MV-4-11 (cell line): ENCODE measurements around the gene TPBGL.
"Not testable (repeated sequence)": the region's sequence is repeated elsewhere in the genome, so short reads cannot be mapped to it uniquely, and the experiment has no call there.

ENCODE experiments used
- DNase-seq: peaks from one replicate; lab custom pipeline; 2025; lab: John Stamatoyannopoulos, UW

The TPBGL gene

DNA sequence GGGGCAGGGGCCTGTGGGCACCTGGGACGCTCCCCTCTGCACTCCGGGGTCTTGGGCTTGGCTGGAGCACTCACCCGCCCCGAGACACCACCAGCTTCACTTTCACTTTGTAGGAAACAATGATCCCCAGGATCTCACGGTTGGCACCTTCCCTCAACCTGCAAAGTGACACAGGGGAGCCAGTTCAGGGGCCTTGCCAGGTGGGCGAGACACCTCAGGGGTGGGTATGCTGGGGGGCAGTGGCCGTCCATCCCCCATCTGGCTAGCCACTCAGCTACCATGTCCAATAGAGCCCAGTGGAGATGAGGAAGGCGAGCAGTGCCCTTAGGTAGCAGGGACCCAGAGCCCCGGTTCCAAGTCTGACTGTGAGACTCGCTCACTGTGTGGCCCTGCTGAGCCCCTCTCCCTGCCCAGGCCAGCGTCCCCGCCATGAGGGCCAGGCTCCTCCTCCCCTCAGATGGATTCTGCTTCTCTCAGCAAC is 32.3 kb downstream of the TPBGL start:
- DNase-seq, result no peak

DNA sequence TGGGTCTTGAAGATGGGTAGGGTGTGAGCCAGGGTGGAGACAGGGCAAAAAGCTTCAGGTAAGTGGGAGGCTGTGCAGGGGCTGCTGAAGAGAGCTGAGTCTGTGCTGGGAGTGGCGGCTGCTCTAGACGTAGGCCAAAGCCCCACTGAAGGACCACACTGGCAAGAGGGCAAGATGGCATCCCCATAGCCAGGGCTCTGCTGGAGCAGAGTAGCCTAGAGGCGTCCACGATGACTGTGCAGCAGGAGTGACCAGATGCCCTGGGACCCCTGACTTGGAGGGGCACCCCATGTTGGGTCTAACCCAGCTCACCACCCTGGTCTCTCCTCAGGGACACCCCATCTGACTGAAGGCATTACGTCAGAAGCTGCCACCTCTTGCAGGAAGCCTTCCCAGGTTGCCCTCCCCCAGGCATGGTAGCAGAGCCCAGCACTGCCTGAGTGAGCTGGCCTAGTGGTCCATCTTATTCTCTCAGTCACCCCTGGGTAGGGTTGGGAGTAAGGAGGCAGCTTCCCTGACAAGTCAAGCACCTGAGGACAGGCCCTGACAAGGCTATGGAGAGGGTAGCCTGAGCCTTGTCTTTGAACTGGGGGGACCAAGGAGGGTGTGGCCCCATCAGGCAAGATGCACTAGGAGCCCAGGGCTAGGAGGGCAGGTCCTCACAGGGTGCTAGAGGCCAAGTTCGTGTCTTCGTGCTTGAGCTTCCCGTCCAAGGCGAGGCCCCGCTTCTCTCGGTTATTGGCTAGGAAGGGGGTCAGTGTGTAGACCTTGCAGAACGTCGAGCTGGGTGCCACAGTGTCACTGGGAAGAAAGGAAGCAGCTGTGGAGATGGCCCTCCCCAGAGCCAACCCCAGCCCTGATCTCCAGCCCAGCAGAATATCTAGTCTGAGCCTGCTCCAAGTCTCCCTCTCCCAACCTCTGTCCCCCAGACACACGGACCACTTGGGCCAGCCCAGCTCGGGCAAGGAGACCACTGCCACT is 33.1 kb downstream of the TPBGL start:
- DNase-seq, result no peak

DNA sequence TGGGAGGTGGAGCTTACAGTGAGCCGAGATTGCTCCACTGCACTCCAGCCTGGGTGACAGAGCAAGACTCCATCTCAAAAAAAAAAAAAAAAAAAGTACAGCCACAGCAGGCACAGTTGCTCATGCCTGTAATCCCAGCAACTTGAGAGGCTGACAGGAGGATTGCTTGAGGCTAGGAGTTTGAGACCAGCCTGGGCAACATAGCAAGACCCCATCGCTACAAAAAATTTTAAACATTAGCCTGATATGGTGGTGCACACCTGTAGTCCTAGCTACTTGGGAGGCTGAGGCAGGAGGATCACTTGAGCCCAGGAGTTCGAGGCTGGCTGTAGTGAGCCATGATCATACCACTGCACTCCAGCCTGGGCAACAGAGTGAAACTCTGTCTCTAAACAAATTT is 34.1 kb downstream of the TPBGL start:
- DNase-seq, result not testable (repeated sequence)

- no peak for DNase-seq
Measured at GRCh38 chr11:75275581-75275980, 35.0 kb downstream of the TPBGL start.

- DNase-seq, result no peak
Measured at GRCh38 chr11:75276186-75276585, 35.6 kb downstream of the TPBGL start.

GRCh38 chr11:75276686-75277085 is 36.1 kb downstream of the TPBGL start:
- DNase-seq, result no peak

GRCh38 chr11:75277211-75277805 is 36.7 kb downstream of the TPBGL start:
- DNase-seq, result no peak

DNA sequence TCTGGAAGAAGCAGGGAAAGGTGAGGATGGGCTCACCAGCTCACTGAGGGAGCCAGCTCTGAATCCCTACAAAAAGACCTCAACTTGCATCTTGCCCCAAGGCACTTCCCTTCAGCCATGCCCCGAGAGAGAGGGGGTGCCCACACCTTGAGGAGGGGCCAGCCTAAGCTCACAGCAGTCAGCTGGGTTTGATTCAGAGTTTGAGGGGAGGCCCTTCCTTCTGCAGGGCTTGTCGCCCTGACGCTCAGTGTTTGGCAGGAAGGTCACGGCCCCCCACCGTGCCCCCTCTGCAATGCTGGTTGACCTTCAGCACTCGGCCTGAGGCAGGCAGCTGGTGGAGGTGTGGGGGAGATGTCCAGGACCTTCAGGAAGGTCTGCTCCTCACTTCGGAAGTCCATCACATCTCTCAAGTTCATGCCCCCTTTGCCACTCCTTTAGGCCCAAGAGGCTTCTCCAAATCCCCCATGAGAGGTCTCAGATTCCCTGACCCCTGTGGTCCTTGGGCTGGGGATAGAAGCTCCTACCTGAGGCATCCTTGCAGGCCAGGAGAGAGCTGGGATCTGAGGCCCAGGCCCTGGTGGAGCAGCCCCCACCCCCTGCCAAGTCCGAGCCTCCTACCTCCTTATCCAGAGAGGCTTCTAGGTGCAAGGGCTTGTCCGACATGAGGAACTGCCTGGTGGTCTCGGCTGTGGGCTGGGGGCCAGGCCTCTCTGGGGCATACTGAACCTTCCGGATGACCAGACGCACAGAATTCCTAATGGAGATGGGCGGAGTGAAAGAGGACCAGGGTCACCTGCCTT is 37.6 kb downstream of the TPBGL start:
- no peak for DNase-seq

GRCh38 chr11:75279273-75279672 is 38.7 kb downstream of the TPBGL start:
- DNase-seq, result no peak

GRCh38 chr11:75280227-75280701 is 39.7 kb downstream of the TPBGL start:
- DNase-seq, result peak; percentile 56

DNA sequence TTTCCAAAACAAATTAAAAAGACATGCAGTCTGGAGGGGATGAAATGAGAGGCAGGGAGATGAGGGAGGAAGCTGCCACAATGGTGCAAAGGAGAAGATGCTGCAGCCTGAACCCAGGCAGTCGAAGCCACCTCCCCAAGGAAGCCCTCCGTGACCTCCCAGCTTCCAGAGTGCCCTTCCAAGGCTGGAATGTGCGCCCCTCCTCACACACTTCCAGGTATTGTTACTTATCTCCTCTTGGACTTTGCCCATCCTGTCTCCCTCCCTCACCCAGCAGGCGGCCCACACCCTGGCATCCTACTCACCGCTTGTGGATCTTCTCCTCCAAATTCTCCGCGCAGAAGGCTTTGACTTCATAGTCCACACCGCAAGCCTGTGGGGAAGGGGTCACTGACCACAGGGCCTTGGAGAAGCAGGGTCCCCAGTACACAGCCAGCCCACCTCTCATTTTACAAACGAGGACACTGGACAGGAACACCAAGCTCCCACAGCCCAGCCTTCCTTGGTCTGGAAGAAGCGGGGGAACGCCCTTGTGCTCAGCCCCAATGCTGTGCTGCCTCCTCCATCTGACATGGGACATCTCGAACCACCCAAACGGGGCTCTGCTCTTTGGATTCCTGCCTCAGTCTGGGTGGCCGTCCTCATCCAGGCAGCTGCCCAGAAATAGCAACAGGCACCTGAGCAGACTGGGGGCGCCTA is 40.3 kb downstream of the TPBGL start:
- DNase-seq, result no peak

DNA sequence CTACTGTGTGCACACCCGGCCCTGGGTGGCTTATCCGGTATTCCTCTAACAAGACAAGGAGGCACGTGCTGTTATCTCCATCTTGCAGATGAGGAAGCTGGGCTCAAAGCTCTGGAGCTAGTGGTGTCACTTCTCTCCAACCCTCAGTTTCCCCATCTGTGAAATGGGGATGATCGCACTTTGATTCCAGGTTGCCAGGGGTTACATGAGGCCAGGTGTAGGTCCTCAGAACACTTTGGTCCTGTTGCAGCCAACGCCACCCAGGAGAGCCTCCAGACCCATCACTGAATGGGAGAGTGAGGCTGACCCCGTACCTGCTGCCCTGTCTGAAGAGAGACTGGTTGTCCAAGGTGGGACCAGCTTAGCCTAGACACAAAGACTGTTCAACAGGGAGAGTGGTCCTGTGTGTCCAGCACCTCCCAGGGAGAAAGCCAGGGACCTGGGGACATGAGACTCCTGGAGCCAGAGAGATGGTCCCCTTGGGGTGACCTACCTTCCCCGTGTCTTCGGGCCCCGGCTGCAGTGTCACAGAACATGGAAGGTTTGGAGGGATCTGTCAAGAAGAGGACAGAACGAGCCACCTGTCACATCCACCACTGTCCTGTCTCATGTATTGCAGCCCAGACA is 41.0 kb downstream of the TPBGL start:
- DNase-seq, result no peak

DNA sequence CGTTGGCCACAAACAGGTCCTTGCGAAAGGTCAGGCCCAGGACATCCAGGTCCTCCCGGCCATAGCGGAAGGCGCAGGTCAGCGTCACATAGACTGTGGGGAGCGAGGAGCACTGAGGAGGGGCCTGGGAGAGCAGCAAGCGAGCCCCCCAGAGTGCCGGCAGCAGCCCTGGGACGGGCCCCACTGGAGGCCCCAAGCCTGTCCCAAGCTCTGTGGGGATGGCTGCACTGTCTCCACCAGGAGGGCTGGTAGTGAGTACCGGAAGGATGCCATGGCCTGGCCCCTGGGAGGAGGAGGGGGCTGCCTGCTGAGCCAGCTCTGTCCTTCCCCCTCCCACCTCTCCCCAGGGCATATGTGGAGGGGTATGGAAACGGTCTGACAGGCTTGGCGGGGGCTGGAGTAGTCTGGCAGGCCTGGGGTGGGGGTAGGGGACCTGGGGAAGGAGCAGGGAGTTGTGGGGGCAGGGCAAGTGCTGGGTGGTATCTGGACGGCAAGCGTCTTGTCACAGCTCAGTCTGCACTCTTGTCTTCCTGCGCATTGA is 42.9 kb downstream of the TPBGL start:
- no peak for DNase-seq

DNA sequence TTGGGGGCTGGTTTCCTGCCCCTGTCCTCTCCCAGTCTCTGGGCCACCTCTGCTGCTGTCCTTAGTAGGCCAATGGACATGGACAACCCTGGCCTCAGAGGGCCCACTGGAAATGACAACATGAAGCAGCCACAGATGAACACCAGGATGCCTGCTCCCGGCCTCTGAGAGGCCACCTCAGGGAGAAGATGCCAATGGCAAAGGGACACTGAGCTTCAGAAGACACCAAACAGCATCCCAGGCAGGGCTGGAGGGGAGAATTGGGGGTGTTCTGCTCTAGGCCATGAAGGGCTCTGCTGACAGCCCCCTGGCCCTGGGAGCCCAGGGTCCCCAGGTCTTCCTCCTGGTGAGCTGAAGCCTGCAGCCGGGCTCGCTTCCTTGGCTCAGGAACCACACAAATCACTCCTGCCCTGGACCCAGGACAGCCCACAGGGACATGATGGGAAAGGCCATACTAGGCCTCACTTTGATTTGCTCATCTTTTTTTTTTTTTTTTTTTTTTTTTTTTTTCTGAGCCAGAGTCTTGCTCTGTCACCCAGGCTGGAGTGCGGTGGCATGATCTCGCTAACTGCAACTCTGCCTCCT is 45.3 kb downstream of the TPBGL start:
- no peak for DNase-seq

GRCh38 chr11:75286826-75287465 is 46.4 kb downstream of the TPBGL start:
- no peak for DNase-seq

DNA sequence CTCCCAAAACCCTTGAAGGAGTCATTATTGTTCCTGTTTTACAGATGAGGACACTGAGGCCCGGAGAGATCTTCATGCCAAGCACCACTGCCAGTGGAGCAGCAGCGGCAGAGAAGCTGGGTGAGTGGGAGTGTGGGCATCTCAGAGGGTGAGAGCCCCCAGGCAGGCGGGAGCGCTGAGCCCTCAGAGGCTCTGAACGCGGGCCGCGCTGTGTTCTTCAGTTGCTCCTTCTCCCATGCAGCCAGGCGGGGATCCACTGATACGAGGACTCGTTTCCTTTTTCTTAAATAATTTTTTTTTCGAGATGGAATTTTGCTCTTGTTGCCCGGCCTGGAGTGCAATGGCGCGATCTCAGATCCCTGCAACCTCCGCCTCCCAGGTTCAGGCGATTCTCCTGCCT is 47.0 kb downstream of the TPBGL start:
- no peak for DNase-seq

GRCh38 chr11:75289511-75289760 is 48.9 kb downstream of the TPBGL start:
- DNase-seq, result no peak

DNA sequence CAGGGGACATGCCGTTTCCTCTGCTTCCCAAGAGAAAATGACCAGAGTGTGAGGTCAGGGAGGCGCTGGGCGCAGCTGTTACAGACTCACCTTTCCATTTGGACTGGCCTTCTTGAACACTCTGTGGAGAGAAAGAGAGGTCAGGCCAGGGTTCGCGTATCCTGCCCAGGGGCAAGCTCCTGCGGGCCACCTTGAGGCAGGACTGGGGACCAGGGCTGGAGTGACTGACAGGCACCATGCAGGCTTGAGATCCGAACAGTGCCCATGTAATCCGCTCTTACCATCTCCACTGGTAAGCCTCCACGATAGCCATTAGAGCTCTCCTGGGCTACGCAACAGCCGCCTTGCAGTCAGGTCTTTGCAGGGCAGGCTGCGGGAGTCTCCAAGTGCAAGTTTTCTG is 49.3 kb downstream of the TPBGL start:
- no peak for DNase-seq

GRCh38 chr11:75291741-75292140 is 51.2 kb downstream of the TPBGL start:
- no peak for DNase-seq

- no peak for DNase-seq
Measured at GRCh38 chr11:75292943-75293342, 52.4 kb downstream of the TPBGL start.
